Ureter (tissue), 1 donor: Measurements from ENCODE around the gene ADAM20. TPM values are rescaled to one million over a fixed set of nuclear protein-coding genes. Genes with fewer than 3 reads are reported as not detected.
"Not testable (repeated sequence)": the region's sequence is repeated elsewhere in the genome, so short reads cannot be mapped to it uniquely, and the experiment has no call there.

Experiments
- DNase-seq: peaks from one replicate; pipeline ENCODE4 v3.0.0-alpha.2; 2020; ENCODE audit warnings: low spot score
- total RNA-seq: library from RNA; stranded (reverse); gene quantifications from one replicate; pipeline ENCODE4 v1.2.4, GENCODE V29; 2023
- donor health status: DM: yes; HTN: yes; CAD: no.

The ADAM20 gene
- 2.8 TPM for total RNA-seq

DNA sequence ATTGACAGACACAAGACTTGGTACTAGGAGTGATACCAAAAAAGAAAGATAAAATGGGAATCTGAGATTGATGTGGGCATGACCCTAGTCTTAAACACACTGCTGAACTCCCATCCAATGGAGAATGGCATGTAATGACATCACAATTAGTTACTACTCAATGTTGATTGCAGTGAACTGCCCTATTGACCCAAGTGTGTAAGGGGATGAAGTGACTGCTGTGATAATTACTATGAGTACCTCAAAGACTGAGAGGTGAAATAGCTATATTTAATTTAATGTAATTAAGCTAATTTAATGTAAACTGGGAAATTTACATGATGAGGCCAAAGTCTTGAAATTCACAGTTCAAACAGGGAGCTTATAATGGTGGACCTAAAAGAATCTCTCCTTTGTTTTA lies at the start of gene ADAM20:
Gene ADAM20 (minus strand): TSS at position 101 of the 400 bp plus-strand sequence. CDS start 10,247 bp downstream, outside the sequence.
- no peak for DNase-seq

DNA sequence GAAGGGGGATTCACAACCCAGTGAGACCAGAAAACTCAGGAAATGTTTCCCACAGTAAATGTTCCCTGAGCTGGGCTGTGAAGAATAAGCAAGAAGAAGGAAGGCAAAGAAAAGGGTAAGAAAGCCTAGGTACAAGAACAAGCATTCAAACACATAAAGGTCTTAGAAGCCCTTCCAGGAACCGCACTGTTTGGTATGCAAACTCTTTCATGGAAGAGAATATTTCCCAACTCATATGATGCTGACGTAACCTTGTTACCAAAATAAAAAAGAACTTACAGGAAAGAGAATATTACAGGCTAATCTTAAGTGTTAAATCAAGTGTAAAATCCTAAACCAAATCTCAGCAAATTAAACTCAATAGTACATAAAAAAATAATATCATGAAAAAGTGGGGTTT lies 42.1 kb upstream of the ADAM20 start:
- DNase-seq, result no peak

DNA sequence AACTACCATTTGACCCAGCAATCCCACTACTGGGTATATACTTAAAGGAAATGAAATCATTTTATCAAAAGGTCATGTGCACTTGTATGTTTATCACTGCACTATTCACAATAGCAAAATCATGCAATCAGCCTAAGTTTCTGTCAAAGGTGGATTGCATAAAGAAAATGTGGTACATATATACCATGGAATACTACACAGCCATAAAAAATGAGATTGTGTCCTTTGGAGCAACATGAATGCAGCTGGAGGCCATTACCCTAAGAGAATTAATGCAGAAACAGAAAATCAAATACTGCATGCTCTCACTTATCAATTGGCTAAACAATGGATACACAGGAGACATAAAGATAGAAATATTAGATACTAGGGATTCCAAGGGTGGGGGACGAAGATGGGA lies 38.2 kb upstream of the ADAM20 start:
- no peak for DNase-seq

DNA sequence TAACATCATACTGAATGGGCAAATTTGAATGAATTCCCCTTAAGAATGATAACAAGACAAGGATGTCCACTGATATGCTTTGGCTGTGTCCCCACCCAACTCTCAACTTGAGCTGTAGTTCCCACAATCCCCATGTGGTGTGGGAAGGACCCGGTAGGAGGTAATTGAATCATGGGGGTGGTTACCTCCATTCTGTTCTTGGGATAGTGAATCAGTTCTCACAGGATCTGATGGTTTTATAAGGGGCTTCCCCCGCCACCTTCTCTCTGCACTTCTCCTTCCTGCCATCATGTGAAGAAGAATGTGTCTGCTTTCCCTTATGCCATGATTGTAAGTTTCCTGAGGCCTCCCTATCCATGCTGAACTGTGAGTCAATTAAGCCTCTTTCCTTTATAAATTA lies 36.3 kb upstream of the ADAM20 start:
- DNase-seq, result no peak

DNA sequence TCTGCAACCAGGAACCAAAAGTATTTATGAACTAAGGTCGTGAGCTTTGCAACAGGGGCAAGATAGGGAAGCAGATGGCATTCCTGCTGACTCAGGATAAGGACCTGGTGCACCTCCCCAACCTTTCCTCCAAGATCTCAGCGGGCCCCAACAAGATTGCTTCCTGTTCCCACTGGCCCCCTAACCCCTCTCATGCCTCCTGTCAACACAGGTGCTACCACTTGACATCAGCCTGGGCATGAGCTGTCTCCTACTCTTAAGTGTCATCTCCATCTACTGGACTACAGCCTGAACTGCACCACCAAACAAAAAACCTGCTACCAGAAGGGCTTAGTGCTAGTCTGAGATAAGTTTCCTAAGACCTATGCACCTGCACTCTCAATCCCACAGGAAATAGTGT lies 33.0 kb upstream of the ADAM20 start:
- DNase-seq, result no peak

DNA sequence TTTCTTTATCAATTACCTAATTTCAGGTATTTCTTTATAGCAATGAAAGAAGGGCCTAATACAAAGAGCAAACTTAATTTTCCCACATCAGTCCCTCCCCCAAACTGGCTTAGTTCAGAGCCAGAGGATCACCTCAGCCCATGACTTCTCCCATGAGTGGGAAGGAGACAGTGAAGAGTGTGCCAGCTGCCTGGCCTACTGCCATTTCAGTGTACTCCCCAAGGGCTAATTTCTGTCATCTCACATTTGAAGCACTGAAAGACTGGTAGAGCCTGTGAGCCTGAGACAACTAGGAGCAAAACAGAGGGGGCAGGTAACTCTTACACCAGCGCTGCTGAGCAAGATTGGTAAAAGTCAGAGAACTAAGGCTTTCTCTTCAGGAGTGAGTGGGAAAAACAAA lies 29.1 kb upstream of the ADAM20 start:
- no peak for DNase-seq

DNA sequence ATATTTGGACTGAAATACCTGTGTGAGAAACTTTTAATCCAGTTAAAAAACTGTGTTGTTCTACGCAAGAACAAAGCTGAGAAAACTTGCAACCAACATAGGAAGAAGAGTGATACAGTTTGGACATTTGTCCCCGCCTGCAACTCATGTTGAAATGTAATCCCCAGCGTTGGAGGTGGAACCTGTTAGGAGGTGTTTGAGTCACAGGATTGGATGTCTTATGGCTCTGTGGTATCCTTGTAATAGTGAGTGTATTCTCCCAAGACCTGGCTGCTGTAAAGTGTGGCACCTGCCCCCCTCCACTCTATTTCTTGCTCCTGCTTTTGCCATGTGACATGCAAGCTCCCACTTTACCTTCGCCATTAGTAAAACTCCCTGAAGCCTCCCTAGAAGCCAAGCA lies 28.6 kb upstream of the ADAM20 start:
- DNase-seq, result no peak

DNA sequence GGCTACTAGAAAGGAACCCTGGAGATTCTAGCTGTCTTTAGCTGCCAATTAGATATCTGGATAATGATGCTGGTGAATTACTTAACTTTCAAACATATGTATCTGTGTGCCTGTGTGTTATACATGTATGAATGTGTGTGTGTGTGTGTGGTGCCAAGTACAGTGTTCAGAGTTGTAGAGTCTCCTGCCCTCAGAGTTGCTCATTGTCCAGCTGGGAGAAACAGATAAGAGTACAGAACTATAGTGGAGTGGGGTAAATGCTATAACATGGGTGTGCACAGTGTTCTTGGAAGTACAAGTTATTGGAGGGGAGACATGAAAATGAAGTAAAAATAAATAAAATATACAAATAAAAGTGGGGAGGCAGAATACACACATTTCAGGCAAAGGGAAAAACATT lies 23.6 kb upstream of the ADAM20 start:
- DNase-seq, result no peak

DNA sequence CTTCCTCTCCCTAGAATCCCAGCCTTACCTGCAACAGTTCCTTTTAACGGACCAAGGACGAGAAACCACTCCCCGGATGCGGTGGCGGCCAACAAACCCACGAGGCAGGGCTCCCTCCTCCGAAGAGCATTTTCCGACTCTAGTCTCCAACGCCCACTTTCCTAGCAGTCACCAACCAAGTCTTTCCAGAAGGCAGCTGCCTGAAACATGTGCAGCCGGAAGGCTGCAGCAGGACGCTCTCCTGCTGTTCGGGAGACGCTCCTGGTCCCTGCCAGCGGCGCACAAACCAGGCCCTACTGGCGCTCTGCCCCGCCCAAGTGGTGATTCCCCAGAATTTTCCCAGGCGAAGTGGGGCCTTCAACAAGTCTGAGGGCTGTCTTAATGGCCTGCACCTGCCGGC lies 21.1 kb upstream of the ADAM20 start:
- no peak for DNase-seq

DNA sequence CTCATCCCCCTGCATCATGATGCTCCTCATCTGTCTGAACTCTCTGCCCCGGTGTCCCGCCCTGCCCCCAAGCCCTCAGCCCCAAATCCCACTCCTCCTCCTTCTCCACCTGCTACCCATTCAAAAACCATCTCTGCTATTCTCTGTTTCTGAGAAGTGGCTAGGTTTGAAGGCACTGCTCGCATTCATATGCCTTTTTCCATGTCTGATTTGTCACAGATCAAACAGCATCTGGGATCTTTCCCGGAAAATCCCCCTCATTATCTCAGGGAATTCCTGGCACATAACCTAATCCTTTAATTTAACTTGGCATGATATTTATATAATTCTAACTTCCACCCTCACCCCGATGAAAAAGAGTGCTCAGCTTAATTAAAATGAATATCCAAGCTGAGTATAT lies 3.3 kb upstream of the ADAM20 start:
- no peak for DNase-seq

DNA sequence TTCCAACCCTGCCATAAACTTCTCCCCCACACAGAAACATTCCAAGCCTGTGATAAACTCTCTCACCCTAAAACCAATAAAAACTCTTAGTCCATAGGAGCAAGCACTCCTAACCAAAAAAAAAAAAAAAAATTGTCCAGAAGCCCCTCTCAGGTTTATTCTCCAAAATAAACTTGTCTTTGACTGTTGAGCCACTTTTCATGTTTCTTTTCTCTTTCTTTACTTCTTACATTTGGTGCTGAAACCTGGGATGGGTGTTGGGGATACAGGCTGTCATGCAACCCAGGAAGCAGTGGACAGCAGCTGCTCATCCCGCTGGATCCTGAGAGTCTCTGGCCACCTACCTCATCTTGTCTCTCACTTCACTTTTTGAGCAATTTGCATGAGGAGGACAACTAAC lies 2.0 kb upstream of the ADAM20 start:
- no peak for DNase-seq

DNA sequence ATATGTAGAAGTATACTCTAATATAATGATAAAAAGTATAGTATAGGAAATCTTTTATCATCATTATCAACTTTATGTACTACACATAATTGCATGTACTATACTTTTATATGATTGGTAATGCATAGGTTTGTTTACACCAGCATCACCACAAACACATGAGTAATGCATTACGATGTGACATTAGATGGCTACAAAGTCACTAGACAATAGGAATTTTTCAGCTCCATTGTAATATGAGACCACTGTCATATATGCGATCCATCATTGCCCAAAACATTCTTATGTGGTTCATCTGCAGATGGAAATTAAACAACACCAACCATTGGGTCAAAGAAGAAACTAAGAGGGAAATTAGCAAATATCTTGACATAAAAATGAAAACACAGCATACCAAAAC lies 4.4 kb downstream of the ADAM20 start:
- no peak for DNase-seq

DNA sequence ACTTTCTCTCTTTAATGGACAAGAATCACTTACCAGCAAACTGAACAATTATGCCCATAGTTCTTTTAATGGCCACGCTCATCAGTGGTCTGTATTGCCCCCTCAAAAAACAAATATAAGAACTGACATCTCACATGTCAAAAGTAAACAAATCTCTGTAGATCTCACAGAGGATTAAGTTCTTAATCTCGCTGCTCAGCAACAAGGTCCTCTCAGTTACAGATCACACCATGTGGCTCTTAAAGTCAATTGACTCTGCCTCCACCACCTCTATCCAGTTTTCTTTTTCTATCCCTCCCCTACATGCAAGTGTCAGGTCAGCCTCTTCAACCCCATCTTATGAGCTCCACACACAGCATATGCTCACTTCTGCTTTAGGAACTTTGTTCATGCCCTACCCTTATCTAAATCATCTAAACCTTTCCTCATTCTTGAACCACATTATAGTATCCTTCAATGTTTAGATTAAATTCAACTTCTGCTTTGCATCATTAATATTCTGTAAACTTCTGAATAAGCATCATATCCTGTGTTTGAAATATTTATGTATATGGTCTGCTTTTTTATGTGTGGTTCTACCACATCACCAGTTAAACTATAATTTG lies 7.2 kb downstream of the ADAM20 start:
- no peak for DNase-seq

DNA sequence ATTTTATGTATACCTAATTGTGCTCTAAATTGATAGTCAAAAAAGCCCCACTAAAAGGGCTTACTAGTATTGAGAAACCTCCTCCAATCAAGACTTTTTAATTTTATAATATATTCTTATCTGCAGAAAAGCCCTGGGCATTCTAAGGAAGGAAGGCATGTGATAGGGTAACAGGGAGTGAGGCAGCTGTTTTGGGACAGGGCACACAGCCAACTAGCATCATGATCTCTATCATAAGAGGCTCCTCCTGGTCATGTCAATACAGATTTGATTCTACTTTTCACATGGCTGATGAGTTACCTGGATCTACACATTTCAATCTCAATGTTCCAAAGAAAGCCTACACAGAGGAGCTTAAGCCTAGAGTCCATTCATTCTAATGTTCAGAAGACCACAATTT lies 9.1 kb downstream of the ADAM20 start:
- DNase-seq, result no peak

DNA sequence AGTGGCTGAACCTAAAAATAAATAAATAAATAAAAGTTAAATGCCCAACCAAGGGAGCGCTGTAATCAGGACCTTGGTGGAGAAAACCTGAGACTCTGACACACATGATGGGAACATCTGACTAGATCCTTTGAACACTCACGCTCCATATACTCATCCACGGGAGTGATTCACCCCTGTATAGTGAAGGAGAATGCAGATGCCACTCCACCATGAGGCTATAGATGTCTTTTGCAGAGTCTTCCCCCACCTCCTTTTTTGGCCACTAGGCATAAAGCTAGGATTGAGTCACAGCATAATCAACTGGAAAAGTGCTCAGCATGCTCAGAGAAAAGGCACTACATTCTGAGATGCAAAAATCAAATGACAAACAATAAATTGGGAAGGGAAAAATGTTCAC lies 19.0 kb downstream of the ADAM20 start:
- DNase-seq, result no peak

DNA sequence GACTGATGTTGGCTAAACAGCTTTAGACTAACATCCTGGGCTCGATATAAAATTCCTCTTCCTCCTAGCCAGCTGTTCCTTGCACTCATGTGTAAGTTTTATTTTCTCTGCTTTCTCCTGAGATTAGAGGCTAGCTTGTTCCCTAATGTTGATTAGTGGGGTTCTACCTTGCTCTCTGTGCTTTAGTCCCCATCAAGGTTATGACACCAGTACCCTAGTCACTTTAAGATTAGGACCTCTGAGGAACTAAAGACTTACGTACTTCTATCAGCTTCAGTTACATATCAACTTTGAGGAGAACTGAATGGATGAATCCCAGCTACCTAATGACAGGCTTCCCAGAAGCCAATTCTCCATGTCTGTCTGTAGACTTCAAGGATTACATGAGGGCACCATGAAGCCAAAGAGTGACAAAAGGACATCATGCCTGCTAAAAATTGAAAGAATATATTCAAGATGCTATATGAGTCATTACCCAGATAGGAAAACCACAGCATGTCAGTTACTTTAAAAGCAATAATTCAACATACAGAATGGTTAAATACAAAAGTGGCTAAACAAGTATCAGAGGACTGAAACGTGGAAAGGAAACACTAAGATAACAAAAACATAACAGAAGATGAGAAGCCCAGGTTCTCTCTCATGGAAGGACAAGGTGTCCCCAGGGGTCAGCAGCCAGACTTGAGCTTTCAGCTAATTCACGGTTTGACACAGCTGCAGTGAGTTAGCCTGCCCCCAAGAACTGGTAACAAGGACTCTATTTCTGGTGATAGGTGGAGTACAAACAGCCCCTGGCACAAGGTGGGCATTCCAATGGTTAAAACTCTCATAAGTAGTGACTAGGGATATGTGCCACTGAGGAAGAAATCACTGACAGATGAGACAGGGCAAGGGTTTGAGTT lies 20.4 kb downstream of the ADAM20 start:
- no peak for DNase-seq

DNA sequence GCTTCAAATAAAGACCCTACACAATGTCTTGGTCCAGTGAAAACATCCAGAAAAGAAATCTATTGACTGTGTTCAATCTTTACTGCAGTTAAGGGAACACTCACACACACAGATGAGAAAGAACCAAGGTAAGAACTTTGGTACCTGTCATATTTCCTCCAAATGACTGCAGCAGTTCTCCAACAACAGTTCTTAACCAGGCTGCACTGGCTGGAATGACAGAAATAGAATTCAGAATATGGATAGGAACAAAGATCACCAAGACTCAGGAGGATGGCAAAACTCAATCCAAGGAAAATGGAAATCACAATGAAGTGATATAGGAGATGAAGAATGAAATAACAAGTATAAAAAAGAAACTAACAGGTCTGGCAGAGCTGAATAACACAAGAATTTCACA lies 36.6 kb downstream of the ADAM20 start:
- no peak for DNase-seq

DNA sequence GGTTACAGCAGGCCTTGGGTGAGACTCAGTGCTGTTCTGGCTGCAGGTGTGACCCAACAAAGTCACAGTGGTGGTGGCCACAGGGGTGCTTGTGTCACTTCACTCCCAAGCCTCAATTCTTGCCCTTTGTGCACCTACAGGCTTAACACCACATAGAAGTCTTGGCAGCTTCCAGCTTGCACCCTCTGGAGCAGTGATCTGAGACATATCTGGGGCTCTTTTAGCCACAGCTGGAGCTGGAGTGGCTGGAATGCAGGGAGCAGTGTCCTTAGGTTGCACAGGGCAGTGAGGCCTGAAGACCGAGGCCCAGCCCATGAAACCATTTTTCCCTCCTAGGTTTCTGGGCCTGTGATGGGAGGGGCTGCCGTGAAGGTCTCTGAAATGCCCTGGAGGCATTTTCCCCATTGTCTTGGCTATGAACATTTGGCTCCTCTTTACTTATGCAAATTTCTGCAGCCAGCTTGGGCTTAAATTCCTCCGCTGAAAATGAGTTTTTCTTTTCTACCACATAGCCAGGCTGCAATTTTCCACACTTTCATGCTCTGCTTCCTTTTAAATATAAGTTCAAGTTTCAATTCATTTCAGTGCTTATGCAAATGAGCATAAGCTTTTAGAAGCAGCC lies 45.1 kb downstream of the ADAM20 start:
- DNase-seq, result no peak

DNA sequence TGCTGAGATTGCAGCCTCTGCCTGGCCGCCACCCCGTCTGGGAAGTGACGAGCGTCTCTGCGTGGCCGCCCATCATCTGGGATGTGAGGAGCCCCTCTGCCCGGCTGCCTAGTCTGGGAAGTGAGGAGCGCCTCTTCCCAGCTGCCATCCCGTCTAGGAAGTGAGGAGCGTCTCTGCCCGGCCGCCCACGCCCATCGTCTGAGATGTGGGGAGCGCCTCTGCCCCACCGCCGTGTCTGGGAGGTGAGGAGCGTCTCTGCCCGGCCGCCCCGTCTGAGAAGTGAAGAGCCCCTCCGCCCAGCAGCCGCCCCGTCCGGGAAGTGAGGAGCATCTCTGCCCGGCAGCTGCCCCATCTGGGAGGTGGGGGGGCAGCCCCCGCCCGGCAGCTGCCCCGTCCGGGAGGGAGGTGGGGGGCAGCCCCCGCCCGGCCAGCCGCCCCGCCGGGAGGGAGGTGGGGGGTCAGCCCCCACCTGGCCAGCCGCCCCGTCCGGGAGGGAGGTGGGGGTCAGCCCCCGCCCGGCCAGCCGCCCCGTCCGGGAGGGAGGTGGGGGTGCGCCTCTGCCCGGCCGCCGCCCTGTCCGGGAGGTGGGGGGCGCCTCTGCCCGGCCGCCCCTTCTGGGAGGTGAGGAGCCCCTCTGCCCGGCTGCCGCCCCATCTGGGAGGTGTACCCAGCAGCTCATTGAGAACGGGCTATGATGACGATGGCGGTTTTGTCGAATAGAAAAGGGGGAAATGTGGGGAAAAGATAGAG lies 57.3 kb downstream of the ADAM20 start:
- not testable (repeated sequence) for DNase-seq

DNA sequence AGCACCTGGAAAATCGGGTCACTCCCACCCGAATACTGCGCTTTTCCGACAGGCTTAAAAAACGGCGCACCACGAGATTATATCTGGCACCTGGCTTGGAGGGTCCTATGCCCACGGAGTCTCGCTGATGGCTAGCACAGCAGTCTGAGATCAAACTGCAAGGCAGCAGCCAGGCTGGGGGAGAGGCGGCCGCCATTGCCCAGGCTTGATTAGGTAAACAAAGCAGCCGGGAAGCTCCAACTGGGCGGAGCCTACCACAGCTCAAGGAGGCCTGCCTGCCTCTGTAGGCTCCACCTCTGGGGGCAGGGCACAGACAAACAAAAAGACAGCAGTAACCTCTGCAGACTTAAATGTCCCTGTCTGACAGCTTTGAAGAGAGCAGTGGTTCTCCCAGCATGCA lies 59.3 kb downstream of the ADAM20 start:
- DNase-seq, result not testable (repeated sequence)

DNA sequence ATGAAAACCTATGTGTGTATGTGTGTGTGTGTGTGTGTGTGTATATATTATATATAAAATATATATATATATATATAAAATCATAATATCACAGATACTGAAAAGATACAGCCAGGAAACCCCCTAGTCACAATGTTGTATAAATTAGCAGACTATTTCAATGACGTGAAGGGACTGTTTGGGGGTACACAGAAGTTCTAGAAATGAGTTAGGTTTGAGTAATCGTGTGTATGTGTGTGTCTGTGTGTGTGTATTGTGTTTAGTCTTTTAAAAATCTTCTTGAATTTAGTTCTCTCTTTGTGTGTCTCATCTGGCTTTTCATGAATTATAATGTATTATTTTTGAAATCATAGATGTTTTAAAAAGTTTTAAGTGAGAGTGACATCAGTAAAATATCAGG lies 61.0 kb downstream of the ADAM20 start:
- DNase-seq, result no peak
